HG03159 (cell line): Measurements from ENCODE around the gene POTEI.
"Not testable (repeated sequence)": the region's sequence is repeated elsewhere in the genome, so short reads cannot be mapped to it uniquely, and the experiment has no call there.

ENCODE experiments used
- ATAC-seq: cut with Tn5 transposase; IDR thresholded peaks from one replicate; pipeline ENCODE4 v1.9.1; 2021; ENCODE audit warnings: mild to moderate bottlenecking, moderate library complexity; ENCODE audit not compliant: unreplicated experiment

POTEI gene

GRCh38 chr2:130491073-130491472, 18.1 kb downstream of the POTEI start:
- not testable (repeated sequence) for ATAC-seq

- not testable (repeated sequence) for ATAC-seq
Observed at GRCh38 chr2:130455413-130455812, 53.7 kb downstream of the POTEI start.

DNA sequence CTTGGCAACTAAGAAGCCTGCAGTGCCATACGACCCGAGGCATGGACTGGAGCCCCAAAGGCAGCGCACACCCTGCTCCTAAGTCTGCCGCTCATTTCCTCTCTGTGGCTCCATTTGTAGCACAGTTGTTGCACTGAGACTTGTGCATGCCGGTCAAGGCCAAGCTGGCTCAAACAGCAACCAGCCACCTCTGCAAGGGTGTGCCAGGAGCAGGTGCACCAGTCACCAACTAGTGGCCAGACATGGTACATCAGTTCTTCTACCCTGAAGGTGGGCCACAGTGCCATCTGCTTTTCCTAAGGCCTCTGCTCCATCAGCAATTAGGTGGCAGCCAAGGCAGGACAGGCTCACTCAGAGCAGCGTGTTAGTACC, 54.4 kb downstream of the POTEI start:
- not testable (repeated sequence) for ATAC-seq

DNA sequence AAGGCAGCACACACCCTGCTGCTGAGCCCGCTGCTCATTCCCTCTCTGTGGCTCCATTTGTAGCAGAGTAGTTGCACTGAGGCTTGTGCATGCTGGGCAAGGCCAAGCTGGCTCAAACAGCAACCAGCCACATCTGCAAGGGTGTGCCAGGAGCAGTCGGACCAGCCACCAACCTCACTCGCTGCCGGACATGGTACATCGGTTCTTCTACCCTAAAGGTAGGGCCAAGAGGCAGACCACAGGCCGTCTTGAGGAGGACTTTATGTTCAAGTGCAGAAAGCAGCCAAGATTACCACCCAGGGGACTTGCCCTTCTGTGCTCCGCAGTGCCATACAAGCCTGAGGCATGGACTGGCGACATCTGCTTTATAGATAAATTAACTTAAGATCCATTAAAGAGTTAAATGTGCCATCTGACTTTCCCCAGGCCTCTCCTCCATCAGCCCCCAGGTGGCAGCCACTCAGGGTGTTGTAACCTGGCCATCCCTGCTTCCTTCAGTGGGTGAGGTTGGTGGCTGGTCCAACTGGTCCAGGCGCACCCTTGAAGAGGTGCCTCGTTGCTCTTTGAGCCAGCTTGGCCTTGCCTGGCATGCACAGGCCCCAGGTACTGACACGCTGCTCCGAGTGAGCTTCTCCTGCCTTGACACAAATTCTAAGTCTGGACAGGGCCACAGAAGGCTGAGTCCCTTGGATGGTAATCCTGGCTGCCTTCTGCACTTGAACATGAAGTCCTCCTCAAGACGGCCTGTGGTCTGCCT, 55.0 kb downstream of the POTEI start:
- ATAC-seq: not testable (repeated sequence)

- not testable (repeated sequence) for ATAC-seq
Observed at GRCh38 chr2:130452897-130453296, 56.2 kb downstream of the POTEI start.

GRCh38 chr2:130451823-130452222, 57.3 kb downstream of the POTEI start:
- not testable (repeated sequence) for ATAC-seq

DNA sequence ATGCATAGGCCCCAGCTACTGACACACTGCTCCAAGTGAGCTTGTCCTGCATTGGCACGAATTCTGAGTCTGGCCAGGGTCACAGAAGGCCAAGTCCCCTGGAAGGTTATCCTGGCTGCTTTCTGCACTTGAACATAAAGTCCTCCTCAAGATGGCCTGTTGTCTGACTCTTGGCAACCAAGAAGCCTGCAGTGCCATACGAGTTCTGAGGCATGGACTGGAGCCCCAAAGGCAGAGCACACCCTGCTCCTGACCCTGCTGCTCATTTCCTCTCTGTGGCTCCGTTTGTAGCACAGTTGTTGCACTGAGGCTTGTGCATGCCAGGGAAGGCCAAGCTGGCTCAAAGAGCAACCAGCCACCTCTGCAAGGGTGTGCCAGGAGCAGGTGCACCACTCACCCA, 57.9 kb downstream of the POTEI start:
- ATAC-seq: not testable (repeated sequence)

GRCh38 chr2:130450366-130450765, 58.8 kb downstream of the POTEI start:
- not testable (repeated sequence) for ATAC-seq

GRCh38 chr2:130427631-130428030, 81.5 kb downstream of the POTEI start:
- not testable (repeated sequence) for ATAC-seq

DNA sequence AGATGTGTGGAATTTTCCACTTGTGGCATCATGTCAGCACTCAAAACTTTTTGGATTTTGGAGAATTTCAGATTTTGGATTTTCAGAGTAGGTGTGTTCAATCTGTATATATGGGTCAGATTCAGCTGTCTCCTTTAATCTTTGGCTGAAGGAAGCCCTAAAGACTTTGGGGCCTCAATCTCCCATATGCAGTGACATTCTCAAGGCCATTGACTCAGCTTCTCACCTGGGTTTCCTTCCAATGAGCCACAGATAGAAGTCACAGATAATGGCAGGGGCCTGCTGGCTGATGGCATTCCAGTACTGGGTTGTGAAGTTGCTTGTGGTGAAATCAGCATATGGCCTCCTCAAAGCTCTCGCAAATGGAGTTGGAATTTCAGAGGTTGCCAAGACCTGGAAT, 90.3 kb downstream of the POTEI start:
- ATAC-seq: not testable (repeated sequence)

DNA sequence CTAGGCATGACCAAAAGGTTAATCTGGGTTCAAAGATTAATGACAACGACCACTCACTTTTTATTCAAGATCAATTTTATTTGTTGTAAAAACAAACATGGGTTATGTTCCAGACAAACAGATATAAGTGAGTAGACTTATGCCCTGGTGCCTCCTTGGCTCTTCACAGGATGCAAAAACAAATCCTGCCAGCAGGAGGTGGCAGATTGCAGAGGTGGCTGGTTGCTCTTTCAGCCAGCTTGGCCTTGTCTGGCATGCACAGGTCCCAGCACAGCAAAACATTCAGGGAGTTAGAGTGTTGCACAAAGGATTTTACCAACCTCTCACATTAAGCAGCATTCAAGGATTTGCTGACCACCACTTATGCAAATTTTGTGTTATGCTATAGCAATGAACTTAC, 92.4 kb downstream of the POTEI start:
- ATAC-seq: not testable (repeated sequence)
